A673 (cell line): ENCODE results near the gene TNIP3.

Source experiments
- CTCF ChIP-seq: fragments of 300-800, 200-600 bp; sonication (generic); conservative IDR thresholded peaks from 2 replicates; pipeline ENCODE4 v1.5.1; 2017; ENCODE audit warnings: low read depth, mild to moderate bottlenecking, antibody characterized with exemption, low read length, moderate library complexity, mixed read lengths
- EZH2 ChIP-seq: fragments of 200-600 bp; sonication (generic); IDR thresholded peaks from 2 replicates; pipeline ENCODE4 v1.6.1; 2017; ENCODE audit warnings: borderline replicate concordance, low read depth, mild to moderate bottlenecking, mixed read lengths, antibody characterized with exemption, low read length; ENCODE audit not compliant: poor library complexity, severe bottlenecking

- TF ChIP-seq CTCF (no peak), EZH2 (no peak)
Observed at GRCh38 chr4:121151942-121152341, 12.2 kb downstream of the TNIP3 start.
